HG03196 (cell line): Measurements from ENCODE around the gene RAB33B.
"Not testable (repeated sequence)": the region's sequence is repeated elsewhere in the genome, so short reads cannot be mapped to it uniquely, and the experiment has no call there.

Experiments
- ATAC-seq: cut with Tn5 transposase; IDR thresholded peaks from one replicate; pipeline ENCODE4 v1.9.1; 2021; ENCODE audit not compliant: unreplicated experiment

Gene RAB33B

GRCh38 chr4:139454111-139455045 lies at the start of gene RAB33B:
TSS of gene RAB33B (plus strand) at chr4:139454121. CDS start at chr4:139454196, 75 bp downstream.
- peak; percentile 8 for ATAC-seq

GRCh38 chr4:139410312-139410711 lies 43.6 kb upstream of the RAB33B start:
- no peak for ATAC-seq

- not testable (repeated sequence) for ATAC-seq
These were observed 39.2 kb upstream of the RAB33B start for GRCh38 chr4:139414671-139415210.

GRCh38 chr4:139416073-139416673 lies 37.7 kb upstream of the RAB33B start:
- ATAC-seq, result no peak

- ATAC-seq, result peak; percentile 80
These were observed 34.5 kb upstream of the RAB33B start for GRCh38 chr4:139419388-139419914.

GRCh38 chr4:139420652-139421051 lies 33.3 kb upstream of the RAB33B start:
- no peak for ATAC-seq

- ATAC-seq, result no peak
These were observed 17.8 kb upstream of the RAB33B start for GRCh38 chr4:139436122-139436521.

GRCh38 chr4:139438141-139438540 lies 15.8 kb upstream of the RAB33B start:
- ATAC-seq, result no peak

- ATAC-seq, result no peak
These were observed 12.9 kb upstream of the RAB33B start for GRCh38 chr4:139441029-139441428.

- ATAC-seq, result no peak
These were observed 10.3 kb upstream of the RAB33B start for GRCh38 chr4:139443661-139444060.

- not testable (repeated sequence) for ATAC-seq
These were observed 9.0 kb upstream of the RAB33B start for GRCh38 chr4:139444881-139445280.

- not testable (repeated sequence) for ATAC-seq
These were observed 6.8 kb upstream of the RAB33B start for GRCh38 chr4:139447078-139447477.

- ATAC-seq, result no peak
These were observed 3.3 kb upstream of the RAB33B start for GRCh38 chr4:139450586-139450985.

- no peak for ATAC-seq
These were observed 1.9 kb upstream of the RAB33B start for GRCh38 chr4:139451997-139452396.

- ATAC-seq, result peak; percentile 46
These were observed 915 bp upstream of the RAB33B start for GRCh38 chr4:139453041-139453370.

GRCh38 chr4:139453371-139454110 lies 380 bp upstream of the RAB33B start:
- peak; percentile 89 for ATAC-seq

- ATAC-seq, result no peak
These were observed 1.2 kb downstream of the RAB33B start for GRCh38 chr4:139455126-139455538.

- ATAC-seq, result no peak
These were observed 3.4 kb downstream of the RAB33B start for GRCh38 chr4:139457318-139457717.

- ATAC-seq, result no peak
These were observed 4.6 kb downstream of the RAB33B start for GRCh38 chr4:139458543-139458942.

- ATAC-seq, result no peak
These were observed 5.1 kb downstream of the RAB33B start for GRCh38 chr4:139458999-139459398.

- no peak for ATAC-seq
These were observed 6.6 kb downstream of the RAB33B start for GRCh38 chr4:139460565-139460964.
